Astrocyte (in vitro differentiated cells and primary cell): ENCODE results near the gene PARM1.

Source experiments
- EZH2 ChIP-seq: IDR thresholded peaks from 2 replicates; pipeline ENCODE4 v1.6.1; 2012; ENCODE audit warnings: mild to moderate bottlenecking, low read length, inconsistent platforms; ENCODE audit not compliant: insufficient read depth
- TF ChIP-seq, protein P1 (sequence below): IDR thresholded peaks from 2 replicates; pipeline ENCODE4 v1.5.1; 2011; ENCODE audit warnings: low read depth, mild to moderate bottlenecking, inconsistent platforms, low read length, moderate library complexity; ENCODE audit not compliant: insufficient read depth

GRCh38 chr4:75087416-75087815 lies 154.5 kb downstream of the PARM1 start:
- TF ChIP-seq, protein P1, sequence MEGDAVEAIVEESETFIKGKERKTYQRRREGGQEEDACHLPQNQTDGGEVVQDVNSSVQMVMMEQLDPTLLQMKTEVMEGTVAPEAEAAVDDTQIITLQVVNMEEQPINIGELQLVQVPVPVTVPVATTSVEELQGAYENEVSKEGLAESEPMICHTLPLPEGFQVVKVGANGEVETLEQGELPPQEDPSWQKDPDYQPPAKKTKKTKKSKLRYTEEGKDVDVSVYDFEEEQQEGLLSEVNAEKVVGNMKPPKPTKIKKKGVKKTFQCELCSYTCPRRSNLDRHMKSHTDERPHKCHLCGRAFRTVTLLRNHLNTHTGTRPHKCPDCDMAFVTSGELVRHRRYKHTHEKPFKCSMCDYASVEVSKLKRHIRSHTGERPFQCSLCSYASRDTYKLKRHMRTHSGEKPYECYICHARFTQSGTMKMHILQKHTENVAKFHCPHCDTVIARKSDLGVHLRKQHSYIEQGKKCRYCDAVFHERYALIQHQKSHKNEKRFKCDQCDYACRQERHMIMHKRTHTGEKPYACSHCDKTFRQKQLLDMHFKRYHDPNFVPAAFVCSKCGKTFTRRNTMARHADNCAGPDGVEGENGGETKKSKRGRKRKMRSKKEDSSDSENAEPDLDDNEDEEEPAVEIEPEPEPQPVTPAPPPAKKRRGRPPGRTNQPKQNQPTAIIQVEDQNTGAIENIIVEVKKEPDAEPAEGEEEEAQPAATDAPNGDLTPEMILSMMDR = no peak
- no peak for TF ChIP-seq EZH2
